Osteocyte (in vitro differentiated cells): ENCODE results near the gene CHAF1A. TPM values are rescaled to one million over a fixed set of nuclear protein-coding genes. Genes with fewer than 3 reads are reported as not detected.

Experiments used
- DNase-seq: peaks from one replicate; pipeline ENCODE4 v3.0.0; 2021; ENCODE audit warnings: mixed read lengths; ENCODE audit not compliant: unreplicated experiment; ENCODE audit errors: extremely low spot score
- H3K27ac Mint-ChIP-seq: one replicate; pipeline ENCODE4 v1.8.0; 2021; ENCODE audit warnings: mild to moderate bottlenecking, mixed read lengths; ENCODE audit not compliant: unreplicated experiment
- H3K27me3 Mint-ChIP-seq: one replicate; pipeline ENCODE4 v1.8.0; 2021; ENCODE audit warnings: mixed read lengths; ENCODE audit not compliant: unreplicated experiment
- H3K36me3 Mint-ChIP-seq: one replicate; pipeline ENCODE4 v1.8.0; 2021; ENCODE audit warnings: mixed read lengths; ENCODE audit not compliant: unreplicated experiment
- H3K4me1 Mint-ChIP-seq: one replicate; pipeline ENCODE4 v1.8.0; 2021; ENCODE audit warnings: mixed read lengths; ENCODE audit not compliant: unreplicated experiment
- H3K4me3 Mint-ChIP-seq: one replicate; pipeline ENCODE4 v1.8.0; 2021; ENCODE audit warnings: mild to moderate bottlenecking, moderate library complexity, mixed read lengths; ENCODE audit not compliant: unreplicated experiment
- H3K9me3 Mint-ChIP-seq: one replicate; pipeline ENCODE4 v1.8.0; 2021; ENCODE audit warnings: mixed read lengths; ENCODE audit not compliant: unreplicated experiment
- CTCF ChIP-seq: fragments of 200-600 bp; sonication (generic); IDR thresholded peaks from 2 replicates; pipeline ENCODE4 v1.5.0; 2021; ENCODE audit warnings: antibody characterized with exemption, mild to moderate bottlenecking, moderate library complexity
- total RNA-seq: library from RNA; stranded (reverse); gene quantifications from 2 replicates; pipeline ENCODE4 v1.2.1, GENCODE V29; 2021

CHAF1A gene
- total RNA-seq, 1 donor from 2014 or later, result 9.7 TPM

- TF ChIP-seq CTCF, result no peak
Observed at GRCh38 chr19:4423416-4424126, 21.1 kb downstream of the CHAF1A start.

GRCh38 chr19:4425537-4425936, 23.1 kb downstream of the CHAF1A start:
- H3K4me1 Mint-ChIP-seq, result no peaks in the 10 kb centered on the region
- H3K36me3 Mint-ChIP-seq, result peaks cover 5% of the 10 kb centered on the region
- H3K9me3 Mint-ChIP-seq, result no peaks in the 10 kb centered on the region
- DNase-seq, result no peak
- no peak for TF ChIP-seq CTCF
- no peaks in the 10 kb centered on the region for H3K27me3 Mint-ChIP-seq
- no peak overlapping the region for H3K4me3 Mint-ChIP-seq
- H3K27ac Mint-ChIP-seq, result no peak overlapping the region

More at GRCh38 chr19:4423416-4424126, 21.1 kb downstream of the CHAF1A start:
- Mint-ChIP-seq H3K36me3 (no peaks in the 10 kb centered on the region), H3K27me3 (no peaks in the 10 kb centered on the region), H3K4me1 (no peaks in the 10 kb centered on the region), H3K9me3 (no peaks in the 10 kb centered on the region), H3K27ac (no peak overlapping the region), H3K4me3 (no peak overlapping the region)
- no peak for DNase-seq

- no peak for TF ChIP-seq CTCF
- Mint-ChIP-seq H3K27ac (no peak overlapping the region), H3K27me3 (no peaks in the 10 kb centered on the region), H3K4me1 (no peaks in the 10 kb centered on the region), H3K4me3 (no peak overlapping the region), H3K36me3 (peaks cover 8% of the 10 kb centered on the region), H3K9me3 (no peaks in the 10 kb centered on the region)
- DNase-seq, result no peak
Observed at GRCh38 chr19:4428326-4428975, 26.0 kb downstream of the CHAF1A start.

- H3K36me3 Mint-ChIP-seq, result peaks cover 8% of the 10 kb centered on the region
- no peak for DNase-seq
- no peak overlapping the region for H3K27ac Mint-ChIP-seq
- no peak overlapping the region for H3K4me3 Mint-ChIP-seq
- no peak for TF ChIP-seq CTCF
- H3K27me3 Mint-ChIP-seq, result no peaks in the 10 kb centered on the region
- H3K4me1 Mint-ChIP-seq, result no peaks in the 10 kb centered on the region
- no peaks in the 10 kb centered on the region for H3K9me3 Mint-ChIP-seq
Observed at GRCh38 chr19:4429256-4429655, 26.8 kb downstream of the CHAF1A start.

GRCh38 chr19:4429771-4430171, 27.3 kb downstream of the CHAF1A start:
- no peak for TF ChIP-seq CTCF
- Mint-ChIP-seq H3K4me1 (no peaks in the 10 kb centered on the region), H3K36me3 (peaks cover 13% of the 10 kb centered on the region), H3K9me3 (no peaks in the 10 kb centered on the region), H3K4me3 (no peak overlapping the region), H3K27ac (no peak overlapping the region), H3K27me3 (no peaks in the 10 kb centered on the region)
- DNase-seq, result no peak
